Raji (cell line): ENCODE measurements around the gene FOXS1.

Experiments
- POLR2A ChIP-seq: IDR thresholded peaks from 2 replicates; pipeline ENCODE4 v1.6.1; 2011; ENCODE audit warnings: low read depth, low read length, control low read depth; ENCODE audit not compliant: insufficient read depth

Gene FOXS1

GRCh38 chr20:31848088-31848999 is 2.9 kb upstream of the FOXS1 start:
- no peak for TF ChIP-seq POLR2A

GRCh38 chr20:31846793-31847138 is 1.4 kb upstream of the FOXS1 start:
- TF ChIP-seq POLR2A: no peak

GRCh38 chr20:31844737-31845299 is 586 bp downstream of the FOXS1 start:
- TF ChIP-seq POLR2A: no peak

- TF ChIP-seq POLR2A: no peak
Measured at GRCh38 chr20:31843881-31844280, 1.5 kb downstream of the FOXS1 start.

- no peak for TF ChIP-seq POLR2A
Measured at GRCh38 chr20:31843288-31843687, 2.1 kb downstream of the FOXS1 start.

- no peak for TF ChIP-seq POLR2A
Measured at GRCh38 chr20:31842471-31843157, 2.8 kb downstream of the FOXS1 start.

DNA sequence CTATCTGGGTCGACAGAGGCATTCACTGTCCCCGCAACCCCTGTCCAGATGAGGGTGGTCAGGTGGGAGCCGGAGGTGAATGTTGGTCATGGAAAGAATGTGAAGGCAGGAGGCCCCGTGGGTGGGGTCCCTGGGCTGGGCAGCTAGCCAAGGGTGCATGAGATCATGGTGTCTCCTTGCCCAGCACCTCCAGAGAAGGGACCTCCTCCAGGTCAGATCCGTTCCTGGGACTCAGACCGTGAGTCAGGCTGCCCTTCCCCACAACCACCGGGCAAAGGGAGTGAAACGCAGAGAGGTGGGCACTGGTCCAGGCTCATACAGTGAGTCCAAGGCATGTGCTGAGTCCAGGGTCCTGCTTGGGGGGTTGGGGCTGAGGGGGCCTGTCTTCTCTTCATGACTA is 3.5 kb downstream of the FOXS1 start:
- no peak for TF ChIP-seq POLR2A

GRCh38 chr20:31840906-31841816 is 4.2 kb downstream of the FOXS1 start:
- TF ChIP-seq POLR2A: no peak

GRCh38 chr20:31839782-31840487 is 5.5 kb downstream of the FOXS1 start:
- no peak for TF ChIP-seq POLR2A

DNA sequence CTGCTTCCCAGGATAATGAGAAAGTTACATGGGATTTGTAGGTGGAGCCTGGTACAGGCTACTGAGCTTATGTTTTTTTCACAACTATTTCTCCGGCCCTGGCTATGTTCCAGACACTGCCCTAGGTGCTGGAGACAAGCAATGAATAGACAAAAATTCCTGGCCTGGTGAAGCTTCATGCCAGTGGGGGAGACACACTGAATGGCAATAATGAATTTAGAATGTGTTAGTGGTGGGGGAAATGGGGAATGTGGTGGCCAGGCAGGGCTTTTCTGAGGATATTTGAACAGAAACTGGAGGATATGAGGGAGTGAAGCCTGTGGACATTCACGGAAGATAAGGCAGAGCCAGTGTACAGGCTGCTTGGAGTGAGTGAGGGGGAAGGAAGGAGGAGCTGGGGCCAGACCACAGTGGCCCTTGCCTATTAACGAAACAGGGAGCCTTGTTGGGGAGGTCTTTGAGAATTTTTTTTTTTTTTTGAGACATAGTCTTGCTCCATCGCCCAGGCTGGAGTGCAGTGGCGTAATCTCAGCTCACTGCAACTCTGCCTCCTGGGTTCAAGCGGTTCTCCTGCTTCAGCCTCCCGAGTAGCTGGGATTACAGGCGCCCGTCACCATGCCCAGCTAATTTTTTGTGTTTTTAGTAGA is 6.6 kb downstream of the FOXS1 start:
- TF ChIP-seq POLR2A: no peak

DNA sequence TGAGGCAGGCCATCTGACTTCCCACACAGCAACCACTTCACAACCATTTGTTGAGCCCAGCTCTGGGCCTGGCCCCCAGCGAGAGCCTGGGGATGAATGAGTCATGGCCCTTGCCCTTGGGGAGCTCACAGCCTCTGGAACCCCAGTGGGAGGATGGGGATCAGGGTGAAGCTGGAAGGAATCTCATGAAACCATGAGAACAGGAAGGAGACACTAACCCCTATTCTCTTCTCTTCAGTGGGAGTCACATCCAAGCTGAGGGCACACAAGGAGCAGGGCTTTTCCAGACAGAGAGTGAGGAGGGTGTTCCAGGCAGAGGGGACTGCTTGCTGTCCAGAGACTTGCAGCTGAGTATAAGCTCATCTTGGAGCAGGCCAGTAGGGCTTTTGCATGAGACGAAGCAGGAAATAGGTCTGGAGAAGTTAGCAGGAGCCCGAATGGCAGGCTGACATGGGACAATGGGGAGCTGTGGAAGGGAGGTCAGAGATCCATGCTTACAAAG is 7.5 kb downstream of the FOXS1 start:
- no peak for TF ChIP-seq POLR2A

GRCh38 chr20:31836853-31837608 is 8.4 kb downstream of the FOXS1 start:
- TF ChIP-seq POLR2A: no peak
